Measurements from ENCODE around the gene VPS13C. TPM values are rescaled to one million over a fixed set of nuclear protein-coding genes. Genes with fewer than 3 reads are reported as not detected.

The VPS13C gene
- total RNA-seq, 1 donor from 2014 or later, result 38.6 TPM

GRCh38 chr15:61890106-61890505, 170.1 kb downstream of the VPS13C start:
- intact Hi-C loops (cut with micrococcal nuclease), result no loop called here
- no peak for ATAC-seq
- no peak for DNase-seq

- intact Hi-C loops (cut with micrococcal nuclease), result no loop called here
- ATAC-seq (no peak), DNase-seq (no peak)
These were observed 170.5 kb downstream of the VPS13C start for GRCh38 chr15:61889706-61890105.

DNA sequence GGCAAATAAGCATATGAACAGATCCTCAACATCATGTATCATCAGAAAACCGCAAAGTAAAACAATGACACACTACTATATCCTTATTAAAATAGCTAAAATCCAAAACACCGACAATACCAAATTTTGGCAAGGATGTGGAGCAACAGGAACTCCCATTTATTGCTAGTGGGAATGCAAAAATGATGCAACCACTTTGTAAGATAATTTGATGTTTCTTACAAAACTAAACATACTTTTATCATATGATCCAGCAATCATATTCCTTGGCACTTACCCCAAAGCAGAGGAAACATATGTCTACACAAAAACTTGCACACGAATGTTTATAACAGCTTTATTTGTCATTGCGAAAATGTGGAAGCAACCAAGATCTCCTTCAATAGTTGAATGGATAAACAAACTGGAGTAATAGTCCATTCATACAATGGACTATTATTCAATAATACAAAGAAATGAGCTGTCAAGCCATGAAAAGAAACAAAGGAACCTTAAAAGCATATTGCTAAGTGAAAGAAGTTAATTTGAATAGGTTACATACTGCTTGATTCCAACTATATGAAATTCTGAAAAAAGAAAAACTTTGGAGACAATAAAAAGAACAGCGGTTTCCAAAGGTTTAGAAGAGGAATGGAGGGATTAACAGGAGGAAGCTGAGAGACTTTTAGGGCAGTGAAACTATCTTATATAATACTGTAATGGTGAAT, 172.0 kb downstream of the VPS13C start:
- DNase-seq, result no peak
- intact Hi-C loops (cut with micrococcal nuclease), result no loop called here
- no peak for ATAC-seq

GRCh38 chr15:61880084-61880483, 180.2 kb downstream of the VPS13C start:
- DNase-seq (no peak), ATAC-seq (no peak)
- intact Hi-C loops (cut with micrococcal nuclease), result no loop called here

GRCh38 chr15:61879219-61879618, 181.0 kb downstream of the VPS13C start:
- DNase-seq, result no peak
- no peak for ATAC-seq
- intact Hi-C loops (cut with micrococcal nuclease), result loop anchor here (10.0 kb wide), 1 partner anchor 196 kb away; no protein-coding TSS in a partner anchor

DNA sequence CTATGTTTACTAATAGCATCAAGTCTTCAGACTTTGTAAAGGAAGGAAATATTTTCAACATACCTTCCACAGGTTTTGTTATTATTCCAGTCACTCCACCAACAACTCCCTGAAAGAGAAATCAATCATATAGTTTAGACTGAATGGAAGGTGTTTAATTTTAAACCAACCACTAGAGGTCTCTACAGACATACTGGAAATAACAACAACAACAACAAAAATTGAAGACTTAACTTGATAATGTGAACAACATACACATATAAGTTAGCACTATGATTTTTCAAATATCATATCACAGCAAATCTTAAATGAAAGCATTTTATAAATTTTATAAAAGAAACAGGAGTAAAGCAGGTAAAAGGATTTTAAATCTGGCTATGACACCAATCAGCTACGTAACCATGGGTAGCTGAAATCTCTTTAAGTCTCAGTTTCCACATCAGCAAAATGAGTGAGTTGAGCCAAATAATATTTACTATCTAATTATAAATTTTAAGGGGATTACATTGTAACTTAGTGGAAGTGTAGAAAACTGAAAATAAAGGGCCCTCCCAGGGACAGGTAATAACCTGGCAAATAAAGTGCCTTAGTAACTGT, 188.2 kb downstream of the VPS13C start:
- no peak for ATAC-seq
- intact Hi-C loops (cut with micrococcal nuclease), result loop anchor here (10.0 kb wide), 1 partner anchor 203 kb away; no protein-coding TSS in a partner anchor
- DNase-seq, result no peak

- DNase-seq (no peak), ATAC-seq (no peak)
- intact Hi-C loops (cut with micrococcal nuclease), result loop anchor here (10.0 kb wide), 1 partner anchor 205 kb away; no protein-coding TSS in a partner anchor
These were observed 190.6 kb downstream of the VPS13C start for GRCh38 chr15:61869656-61870055.

DNA sequence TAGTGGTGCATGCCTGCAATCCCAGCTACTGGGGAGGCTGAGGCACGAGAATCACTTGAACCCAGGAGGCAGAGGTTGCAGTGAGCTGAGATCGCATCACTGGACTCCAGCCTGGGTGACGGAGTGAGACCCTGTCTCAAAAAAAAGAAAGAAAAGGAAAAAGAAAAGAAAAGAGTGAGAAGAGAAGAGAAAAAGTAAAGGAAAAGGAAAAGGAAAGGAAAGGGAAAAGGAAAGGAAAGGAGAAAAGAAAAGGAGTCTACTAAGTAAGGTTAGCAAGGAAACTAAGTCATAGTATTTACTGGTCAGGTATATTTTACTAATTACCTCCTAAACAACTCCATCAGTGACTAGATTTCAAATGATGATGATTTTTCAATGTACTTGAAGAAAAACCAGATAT, 198.3 kb downstream of the VPS13C start:
- intact Hi-C loops (cut with micrococcal nuclease), result no loop called here
- no peak for DNase-seq
- ATAC-seq, result no peak

- intact Hi-C loops (cut with micrococcal nuclease), result no loop called here
- DNase-seq (no peak), ATAC-seq (peak; percentile 67)
These were observed 202.9 kb downstream of the VPS13C start for GRCh38 chr15:61857169-61857829.

- DNase-seq (no peak), ATAC-seq (no peak)
- intact Hi-C loops (cut with micrococcal nuclease), result no loop called here
These were observed 204.0 kb downstream of the VPS13C start for GRCh38 chr15:61856295-61856694.

DNA sequence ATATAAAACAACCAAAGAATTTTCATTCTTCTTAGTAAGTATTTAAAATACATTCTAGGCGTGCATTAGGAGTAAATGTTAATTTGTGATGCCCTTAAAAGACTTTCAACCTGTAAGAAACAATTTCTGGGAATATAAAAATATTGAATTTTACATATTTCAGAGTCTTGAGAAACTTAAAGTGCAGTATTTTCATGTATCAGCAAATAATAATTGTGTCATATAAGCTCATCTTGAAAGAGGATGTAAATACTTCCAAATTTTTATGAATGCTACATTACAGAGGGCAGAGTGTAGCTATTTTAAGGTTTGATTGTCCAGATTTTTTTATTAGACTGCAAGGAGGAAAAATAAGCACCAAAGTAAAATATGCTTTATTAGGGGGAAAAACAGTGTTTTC, 207.1 kb downstream of the VPS13C start:
- ATAC-seq (no peak), DNase-seq (no peak)
- intact Hi-C loops (cut with micrococcal nuclease), result no loop called here

- DNase-seq (no peak), ATAC-seq (no peak)
- intact Hi-C loops (cut with micrococcal nuclease), result no loop called here
These were observed 208.3 kb downstream of the VPS13C start for GRCh38 chr15:61851955-61852354.

- intact Hi-C loops (cut with micrococcal nuclease), result no loop called here
These were observed 210.8 kb downstream of the VPS13C start for GRCh38 chr15:61849447-61849846.

GRCh38 chr15:61841466-61841865, 218.8 kb downstream of the VPS13C start:
- ATAC-seq (no peak), DNase-seq (no peak)
- intact Hi-C loops (cut with micrococcal nuclease), result no loop called here

More at GRCh38 chr15:61849447-61849846, 210.8 kb downstream of the VPS13C start:
- ATAC-seq, result no peak
- DNase-seq, result no peak

- ATAC-seq (no peak), DNase-seq (no peak)
- intact Hi-C loops (cut with micrococcal nuclease), result no loop called here
These were observed 220.2 kb downstream of the VPS13C start for GRCh38 chr15:61840090-61840489.

DNA sequence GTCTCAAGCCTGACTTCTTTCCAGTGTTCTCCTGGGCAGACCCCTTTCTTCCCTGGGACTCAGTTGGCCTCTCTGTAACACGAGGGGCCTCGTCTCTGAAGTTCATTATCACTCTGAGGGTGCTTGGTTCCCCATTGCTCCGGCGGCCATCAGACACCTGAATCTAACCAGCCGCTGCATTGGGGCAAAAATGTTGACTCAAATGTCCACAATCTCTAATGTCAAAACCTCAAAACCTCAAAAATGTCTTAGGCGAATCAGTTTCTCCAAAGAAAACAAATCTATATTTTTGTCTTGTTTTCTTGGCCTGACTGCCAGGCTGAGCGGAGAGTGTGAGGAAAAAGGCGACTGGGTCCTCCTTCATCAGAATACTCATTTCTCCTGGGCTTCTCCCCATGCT, 220.7 kb downstream of the VPS13C start:
- DNase-seq (no peak), ATAC-seq (no peak)
- intact Hi-C loops (cut with micrococcal nuclease), result no loop called here

DNA sequence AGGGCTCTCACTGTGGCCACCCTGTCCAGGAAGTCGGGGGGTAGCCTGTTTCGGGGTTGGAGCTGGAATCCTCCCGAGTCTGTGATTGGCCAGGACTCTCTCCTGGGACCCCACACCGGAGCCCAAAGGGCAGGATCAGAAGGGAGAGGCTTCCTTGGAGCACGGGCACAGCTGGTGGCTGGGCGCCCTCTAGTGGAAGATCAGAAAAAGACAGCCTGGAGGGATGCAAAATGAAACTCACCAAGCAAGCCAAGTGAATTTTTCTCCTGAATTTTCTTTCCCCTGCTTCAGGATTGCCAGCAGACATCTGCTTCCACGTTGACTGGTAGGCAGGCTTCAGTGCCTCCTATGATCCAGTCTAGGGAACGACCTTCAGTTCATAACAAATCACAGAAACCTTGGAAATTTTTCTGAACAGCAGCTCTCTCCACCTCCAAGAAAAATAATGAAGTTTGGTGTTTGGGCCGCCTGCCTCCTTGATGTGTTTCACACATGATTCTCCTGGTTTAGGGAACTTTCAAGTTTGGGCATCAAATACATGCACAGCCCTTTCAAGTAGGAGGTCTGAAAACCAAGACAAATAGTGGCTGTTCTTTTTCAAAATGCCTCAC, 224.6 kb downstream of the VPS13C start:
- DNase-seq (peak; percentile 66), ATAC-seq (peak; percentile 82)
- intact Hi-C loops (cut with micrococcal nuclease), result no loop called here

DNA sequence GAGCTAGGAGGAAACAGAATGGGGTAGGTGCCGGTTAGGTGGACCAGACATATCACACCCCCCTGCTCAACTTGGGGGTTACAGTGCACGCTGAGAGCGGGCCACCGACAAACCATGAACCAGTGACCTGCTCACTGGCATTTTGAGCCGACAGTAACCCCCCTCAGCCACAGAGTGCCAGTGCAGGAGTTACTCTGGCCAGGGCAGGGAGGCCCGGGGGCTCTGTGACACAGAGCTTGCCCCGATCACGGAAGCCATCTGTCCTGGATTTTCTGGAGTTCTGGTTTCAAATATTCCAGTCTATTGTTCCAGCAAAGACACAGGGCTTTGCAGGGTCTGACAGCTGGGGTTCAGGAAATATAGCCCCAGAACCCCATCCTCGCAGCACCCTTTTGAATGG, 225.2 kb downstream of the VPS13C start:
- intact Hi-C loops (cut with micrococcal nuclease), result no loop called here
- ATAC-seq, result no peak
- no peak for DNase-seq

GRCh38 chr15:61834076-61834697, 226.1 kb downstream of the VPS13C start:
- ATAC-seq, result peak; percentile 82
- intact Hi-C loops (cut with micrococcal nuclease), result loop anchor here (5.0 kb wide), 1 partner anchor 1327 kb away; no protein-coding TSS in a partner anchor
- peak; percentile 89 for DNase-seq
